HepG2 (cell line): ENCODE results near the gene ETFDH. TPM values are rescaled to one million over a fixed set of nuclear protein-coding genes. Genes with fewer than 3 reads are reported as not detected.

ENCODE experiments used
- CREB1 ChIP-seq, 2 experiments: fragments of 450-650 bp in 1 of 2; IDR thresholded peaks; 2 replicates each; pipeline ENCODE4 v1.6.1; 2016 to 2017; ENCODE audit warnings: control low read depth in 1 of 2, mild to moderate bottlenecking in 1 of 2, missing compliant biosample characterization in 1 of 2, missing genetic modification characterization in 1 of 2
- DPF2 ChIP-seq: sonication (generic); formaldehyde crosslinking; IDR thresholded peaks from 2 replicates; pipeline ENCODE4 v1.4.0; 2020; ENCODE audit warnings: mild to moderate bottlenecking, low read depth, missing genetic modification reagents, borderline replicate concordance
- HDAC1 ChIP-seq: sonication (generic); formaldehyde crosslinking; IDR thresholded peaks from 2 replicates; pipeline ENCODE4 v1.5.1; 2020; ENCODE audit warnings: mild to moderate bottlenecking, missing genetic modification reagents
- KAT2B ChIP-seq: fragments of 150-350 bp; IDR thresholded peaks from 2 replicates; pipeline ENCODE4 v1.6.1; 2014; ENCODE audit warnings: low read depth, low read length, borderline replicate concordance
- MBD4 ChIP-seq: IDR thresholded peaks from 2 replicates; pipeline ENCODE4 v1.6.1; 2012; ENCODE audit warnings: low read length, inconsistent platforms, borderline replicate concordance
- NFKBIZ ChIP-seq: IDR thresholded peaks from 2 replicates; pipeline ENCODE4 v1.6.1; 2018; ENCODE audit warnings: missing genetic modification reagents, missing compliant biosample characterization
- NR1H2 ChIP-seq: sonication (generic); formaldehyde crosslinking; IDR thresholded peaks from 2 replicates; pipeline ENCODE4 v1.8.1; 2022; ENCODE audit warnings: low read depth, missing genetic modification reagents, borderline replicate concordance
- PAF1 ChIP-seq: IDR thresholded peaks from 2 replicates; pipeline ENCODE4 v1.6.1; 2016; ENCODE audit warnings: missing genetic modification reagents, missing compliant biosample characterization
- PHF5A ChIP-seq: IDR thresholded peaks from one replicate; pipeline ENCODE4 v1.6.1; 2018; ENCODE audit warnings: low read depth, missing genetic modification reagents; ENCODE audit not compliant: unreplicated experiment
- SP1 ChIP-seq, 2 experiments: fragments of 450-650 bp in 1 of 2; sonication (generic) in 1 of 2; formaldehyde crosslinking in 1 of 2; IDR thresholded peaks; 2 replicates each; pipeline versions ENCODE4 v1.4.0 to v1.6.1; 2016 to 2020; ENCODE audit warnings: missing genetic modification reagents in 1 of 2
- XBP1 ChIP-seq: sonication (generic); formaldehyde crosslinking; IDR thresholded peaks from 2 replicates; pipeline ENCODE4 v1.5.0; 2020; ENCODE audit warnings: missing genetic modification reagents
- YEATS4 ChIP-seq: sonication (generic); formaldehyde crosslinking; IDR thresholded peaks from 2 replicates; pipeline ENCODE4 v1.4.0; 2020; ENCODE audit warnings: missing genetic modification reagents, borderline replicate concordance
- ZBTB38 ChIP-seq: sonication (generic); formaldehyde crosslinking; IDR thresholded peaks from 2 replicates; pipeline ENCODE4 v1.5.1; 2020; ENCODE audit warnings: mild to moderate bottlenecking, missing genetic modification reagents
- ZC3H4 ChIP-seq: sonication (generic); formaldehyde crosslinking; IDR thresholded peaks from 2 replicates; pipeline ENCODE4 v1.4.0; 2020; ENCODE audit warnings: missing genetic modification reagents, borderline replicate concordance
- ZNF121 ChIP-seq: sonication (generic); formaldehyde crosslinking; IDR thresholded peaks from 2 replicates; pipeline ENCODE4 v1.5.0; 2020; ENCODE audit warnings: mild to moderate bottlenecking, missing genetic modification reagents
- ZNF24 ChIP-seq: fragments of 450-650 bp; IDR thresholded peaks from 2 replicates; pipeline ENCODE4 v1.6.1; 2017; ENCODE audit warnings: antibody characterized with exemption, mild to moderate bottlenecking
- ZNF382 ChIP-seq: sonication (generic); formaldehyde crosslinking; IDR thresholded peaks from 2 replicates; pipeline ENCODE4 v1.5.0; 2020; ENCODE audit warnings: missing genetic modification reagents, mild to moderate bottlenecking, borderline replicate concordance
- ZNF460 ChIP-seq: sonication (generic); formaldehyde crosslinking; IDR thresholded peaks from 2 replicates; pipeline ENCODE4 v1.5.1; 2020; ENCODE audit warnings: missing genetic modification reagents, mild to moderate bottlenecking, borderline replicate concordance
- ZNF501 ChIP-seq: sonication (generic); formaldehyde crosslinking; IDR thresholded peaks from 2 replicates; pipeline ENCODE4 v1.5.1; 2020; ENCODE audit warnings: mild to moderate bottlenecking, moderate library complexity, missing genetic modification reagents
- ZNF563 ChIP-seq: sonication (generic); formaldehyde crosslinking; IDR thresholded peaks from 2 replicates; pipeline ENCODE4 v1.8.0; 2022; ENCODE audit warnings: mild to moderate bottlenecking, moderate library complexity, missing genetic modification reagents
- ZNF674 ChIP-seq: sonication (generic); formaldehyde crosslinking; IDR thresholded peaks from 2 replicates; pipeline ENCODE4 v1.5.0; 2020; ENCODE audit warnings: low read depth, mild to moderate bottlenecking, missing genetic modification reagents
- ZNF878 ChIP-seq: sonication (generic); formaldehyde crosslinking; IDR thresholded peaks from 2 replicates; pipeline ENCODE4 v1.8.1; 2023; ENCODE audit warnings: mild to moderate bottlenecking, missing genetic modification reagents, moderate library complexity
- polyA plus RNA-seq, 8 experiments: library from polyadenylated mRNA; depleted of rRNA in 3 of 8; stranded (reverse) in 7 of 8; unstranded in 1 of 8; fragments of >200 nt; fragmentation: Illumina TruSeq in 4 of 8; extraction: Trizol in 4 of 8; gene quantifications; 2 replicates each; pipeline versions ENCODE4 v1.2.1 to v1.2.3, GENCODE V29; 2011 to 2016; ENCODE audit warnings: low read depth in 4 of 8, missing spikeins in 1 of 8, mixed read lengths in 1 of 8; ENCODE audit not compliant: insufficient read depth in 1 of 8
- total RNA-seq, 5 experiments: library from RNA; depleted of rRNA; stranded (reverse); fragments of >200 nt; fragmentation: Illumina TruSeq; extraction: Trizol; gene quantifications; 2 replicates each; pipeline ENCODE4 v1.2.3, GENCODE V29; 2016; ENCODE audit warnings: low read depth in 1 of 5
- TF ChIP-seq, protein P1 (sequence below): IDR thresholded peaks from 2 replicates; pipeline ENCODE4 v1.6.1; 2016; ENCODE audit warnings: low read depth
- TF ChIP-seq, protein P2 (sequence below): sonication (generic); formaldehyde crosslinking; conservative IDR thresholded peaks from 2 replicates; pipeline ENCODE4 v1.4.0; 2020; ENCODE audit warnings: mild to moderate bottlenecking, missing genetic modification reagents, moderate library complexity

ETFDH gene
- total and polyA plus RNA-seq, 2 of the 13 experiments (the other 11 are each of a cell fraction or from before 2014, with no cell fraction given): 14.7 to 17.8 TPM

DNA sequence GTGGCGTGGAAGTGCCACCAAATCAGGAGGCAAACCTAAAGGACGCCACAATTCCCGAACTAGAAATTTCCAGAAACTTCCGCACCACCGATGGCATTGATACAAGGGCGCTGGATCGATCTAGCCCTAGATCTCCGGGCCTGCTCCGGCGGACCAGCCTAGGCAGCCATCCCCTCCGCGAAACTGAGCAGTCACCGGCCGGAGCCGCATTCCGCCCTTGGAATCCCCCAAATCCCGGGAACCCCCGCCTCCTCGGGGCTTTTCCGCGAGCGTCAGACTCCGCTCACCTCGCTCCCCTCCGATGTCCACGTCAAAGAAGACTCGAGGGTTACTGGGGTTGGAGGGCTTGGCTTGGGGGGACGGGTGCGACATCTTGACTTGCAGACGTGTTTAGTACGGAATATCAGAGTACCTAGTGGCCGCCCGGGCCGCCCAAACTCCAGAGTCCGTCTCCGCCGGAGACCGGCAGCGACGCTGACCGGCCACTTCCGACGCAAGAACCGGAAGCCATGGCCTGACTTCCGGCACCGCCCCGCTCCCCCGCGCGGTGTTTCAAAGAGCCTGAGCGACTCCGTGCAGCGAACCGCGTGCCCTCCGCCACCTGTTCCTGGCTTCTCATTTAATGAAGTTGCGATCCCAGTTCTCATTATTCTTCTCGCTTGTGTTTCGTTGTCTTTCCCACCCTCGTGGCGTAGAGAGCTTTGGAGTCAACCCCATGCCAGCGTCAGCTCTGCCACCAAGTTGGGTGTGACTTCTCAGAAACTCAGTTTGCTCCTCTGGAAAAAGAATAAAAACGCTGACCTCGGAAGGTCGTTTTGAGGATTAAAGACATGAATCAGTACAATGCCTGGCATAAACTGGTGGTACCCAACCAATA, 51.1 kb downstream of the ETFDH start, which contains the start of gene PPID (continued):
- TF ChIP-seq SP1 (IDR thresholded peaks at IDR 0.05) (no peak), SP1 (CRISPR knock-in tag; IDR thresholded peaks at IDR 0.05) (no peak; the same call in 1 of the 2 replicates), CREB1 (IDR thresholded peaks at IDR 0.05) (peak; percentile 33; the same call in 1 of the 2 replicates), CREB1 (CRISPR knock-in tag; IDR thresholded peaks at IDR 0.05) (0 out of 2 replicates have a peak, but pooled peaks have one; percentile 25), ZC3H4 (no peak), MBD4 (no peak), ZNF460 (CRISPR knock-in tag) (no peak), ZNF878 (CRISPR knock-in tag) (0 out of 2 replicates have a peak, but pooled peaks have one; percentile 17), XBP1 (CRISPR knock-in tag) (peak; percentile 68; the same call in 1 of the 2 replicates), ZNF382 (CRISPR knock-in tag) (no peak), NFKBIZ (peak; percentile 83), PAF1 (CRISPR knock-in tag) (no peak), ZNF24 (no peak), ZNF674 (CRISPR knock-in tag) (no peak), ZNF121 (CRISPR knock-in tag) (no peak), NR1H2 (CRISPR knock-in tag) (no peak), HDAC1 (CRISPR knock-in tag) (peak; percentile 98), ZBTB38 (CRISPR knock-in tag) (peak; percentile 60; the same call in 1 of the 2 replicates), DPF2 (CRISPR knock-in tag) (no peak), PHF5A (CRISPR knock-in tag) (no peak), ZNF501 (peak; percentile 85), KAT2B (no peak), ZNF563 (peak; percentile 67), YEATS4 (CRISPR knock-in tag) (peak; percentile 96)
- TF ChIP-seq, protein P1, sequence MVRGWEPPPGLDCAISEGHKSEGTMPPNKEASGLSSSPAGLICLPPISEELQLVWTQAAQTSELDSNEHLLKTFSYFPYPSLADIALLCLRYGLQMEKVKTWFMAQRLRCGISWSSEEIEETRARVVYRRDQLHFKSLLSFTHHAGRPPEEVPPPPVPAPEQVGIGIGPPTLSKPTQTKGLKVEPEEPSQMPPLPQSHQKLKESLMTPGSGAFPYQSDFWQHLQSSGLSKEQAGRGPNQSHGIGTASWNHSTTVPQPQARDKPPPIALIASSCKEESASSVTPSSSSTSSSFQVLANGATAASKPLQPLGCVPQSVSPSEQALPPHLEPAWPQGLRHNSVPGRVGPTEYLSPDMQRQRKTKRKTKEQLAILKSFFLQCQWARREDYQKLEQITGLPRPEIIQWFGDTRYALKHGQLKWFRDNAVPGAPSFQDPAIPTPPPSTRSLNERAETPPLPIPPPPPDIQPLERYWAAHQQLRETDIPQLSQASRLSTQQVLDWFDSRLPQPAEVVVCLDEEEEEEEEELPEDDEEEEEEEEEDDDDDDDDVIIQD (CRISPR knock-in tag): 0 out of 2 replicates have a peak, but pooled peaks have one; percentile 50
- TF ChIP-seq, protein P2, sequence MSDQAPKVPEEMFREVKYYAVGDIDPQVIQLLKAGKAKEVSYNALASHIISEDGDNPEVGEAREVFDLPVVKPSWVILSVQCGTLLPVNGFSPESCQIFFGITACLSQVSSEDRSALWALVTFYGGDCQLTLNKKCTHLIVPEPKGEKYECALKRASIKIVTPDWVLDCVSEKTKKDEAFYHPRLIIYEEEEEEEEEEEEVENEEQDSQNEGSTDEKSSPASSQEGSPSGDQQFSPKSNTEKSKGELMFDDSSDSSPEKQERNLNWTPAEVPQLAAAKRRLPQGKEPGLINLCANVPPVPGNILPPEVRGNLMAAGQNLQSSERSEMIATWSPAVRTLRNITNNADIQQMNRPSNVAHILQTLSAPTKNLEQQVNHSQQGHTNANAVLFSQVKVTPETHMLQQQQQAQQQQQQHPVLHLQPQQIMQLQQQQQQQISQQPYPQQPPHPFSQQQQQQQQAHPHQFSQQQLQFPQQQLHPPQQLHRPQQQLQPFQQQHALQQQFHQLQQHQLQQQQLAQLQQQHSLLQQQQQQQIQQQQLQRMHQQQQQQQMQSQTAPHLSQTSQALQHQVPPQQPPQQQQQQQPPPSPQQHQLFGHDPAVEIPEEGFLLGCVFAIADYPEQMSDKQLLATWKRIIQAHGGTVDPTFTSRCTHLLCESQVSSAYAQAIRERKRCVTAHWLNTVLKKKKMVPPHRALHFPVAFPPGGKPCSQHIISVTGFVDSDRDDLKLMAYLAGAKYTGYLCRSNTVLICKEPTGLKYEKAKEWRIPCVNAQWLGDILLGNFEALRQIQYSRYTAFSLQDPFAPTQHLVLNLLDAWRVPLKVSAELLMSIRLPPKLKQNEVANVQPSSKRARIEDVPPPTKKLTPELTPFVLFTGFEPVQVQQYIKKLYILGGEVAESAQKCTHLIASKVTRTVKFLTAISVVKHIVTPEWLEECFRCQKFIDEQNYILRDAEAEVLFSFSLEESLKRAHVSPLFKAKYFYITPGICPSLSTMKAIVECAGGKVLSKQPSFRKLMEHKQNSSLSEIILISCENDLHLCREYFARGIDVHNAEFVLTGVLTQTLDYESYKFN (CRISPR knock-in tag): no peak; the same call in 1 of the 2 replicates
